Measurements from ENCODE around the gene ACER1. TPM values are rescaled to one million over a fixed set of nuclear protein-coding genes. Genes with fewer than 3 reads are reported as not detected.
A peak's percentile ranks its signal among the peaks of the same experiment; 100 is the strongest.

ACER1 gene
- total and polyA plus RNA-seq, 7 donors = not detected

GRCh38 chr19:6260912-6261650 lies 72.3 kb downstream of the ACER1 start:
- WGBS, 3 donors = 84 to 91% (median 86%) methylated on average over 30 of the region's 30 CpGs
- Histone ChIP-seq H3K4me1 (peaks cover 62% of the 10 kb centered on the region), H3K27me3 (ENCODE audit: insufficient read depth in 3 of 3, low read length in 2 of 3) (no peaks in the 10 kb centered on the region), H3K9me3 (no peaks in the 10 kb centered on the region), H3K4me3 (no peak overlapping the region), H3K27ac (peak overlapping the region; percentile 86), H3K36me3 (ENCODE audit: insufficient read depth in 1 of 2, low read depth in 1 of 2) (peaks cover 0 to 42% of the 10 kb centered on the region in 2 donors)
- peak; percentile 34 for TF ChIP-seq CTCF (IDR thresholded peaks at IDR 0.05)
- intact Hi-C loops (cut with DNase I) = no loop called here
- ATAC-seq (peak in 2 of 4 donors; percentile 24 to 31), DNase-seq (peak in 1 of 2 donors; percentile 64)

- H3K36me3 ChIP-seq (ENCODE audit: insufficient read depth in 1 of 2, low read depth in 1 of 2) = peaks cover 0 to 35% of the 10 kb centered on the region in 2 donors
- intact Hi-C loops (cut with DNase I) = no loop called here
- peak in 1 of 2 donors; percentile 47 for DNase-seq
- no peaks in the 10 kb centered on the region for H3K27me3 ChIP-seq (ENCODE audit: insufficient read depth in 3 of 3, low read length in 2 of 3)
- ATAC-seq = no peak
- no peaks in the 10 kb centered on the region for H3K9me3 ChIP-seq
- WGBS, 3 donors = 92 to 97% (median 94%) methylated on average over 9 of the region's 9 CpGs
- H3K4me1 ChIP-seq = peaks cover 62% of the 10 kb centered on the region
- H3K27ac ChIP-seq = peak overlapping the region; percentile 86
- H3K4me3 ChIP-seq = no peak overlapping the region
- TF ChIP-seq CTCF (IDR thresholded peaks at IDR 0.05) = no peak
Measured at GRCh38 chr19:6260376-6260775, 73.0 kb downstream of the ACER1 start.

GRCh38 chr19:6259312-6259861 lies 74.0 kb downstream of the ACER1 start:
- TF ChIP-seq CTCF (IDR thresholded peaks at IDR 0.05) = no peak
- H3K27ac ChIP-seq = peak overlapping the region; percentile 86
- 45 to 60% (median 46%) methylated on average over 12 of the region's 12 CpGs for WGBS, 3 donors
- H3K4me1 ChIP-seq = peaks cover 54% of the 10 kb centered on the region
- peak; percentile 89 to 92 (median 90) for ATAC-seq
- no peaks in the 10 kb centered on the region for H3K9me3 ChIP-seq
- H3K4me3 ChIP-seq = no peak overlapping the region
- DNase-seq = peak in 1 of 2 donors; percentile 73
- intact Hi-C loops (cut with DNase I) = no loop called here
- H3K36me3 ChIP-seq (ENCODE audit: insufficient read depth in 1 of 2, low read depth in 1 of 2) = peaks cover 0 to 31% of the 10 kb centered on the region in 2 donors
- no peaks in the 10 kb centered on the region for H3K27me3 ChIP-seq (ENCODE audit: insufficient read depth in 3 of 3, low read length in 2 of 3)

- Histone ChIP-seq H3K36me3 (ENCODE audit: insufficient read depth in 1 of 2, low read depth in 1 of 2) (peaks cover 0 to 31% of the 10 kb centered on the region in 2 donors), H3K4me3 (no peak overlapping the region), H3K4me1 (peaks cover 52% of the 10 kb centered on the region), H3K27ac (peak overlapping the region; percentile 86), H3K27me3 (ENCODE audit: insufficient read depth in 3 of 3, low read length in 2 of 3) (no peaks in the 10 kb centered on the region), H3K9me3 (no peaks in the 10 kb centered on the region)
- DNase-seq (peak in 1 of 2 donors; percentile 42), ATAC-seq (peak in 1 of 4 donors; percentile 13)
- no peak for TF ChIP-seq CTCF (IDR thresholded peaks at IDR 0.05)
- intact Hi-C loops (cut with DNase I) = no loop called here
- 82 to 89% (median 84%) methylated on average over 15 of the region's 15 CpGs for WGBS, 3 donors
Measured at GRCh38 chr19:6258812-6259311, 74.5 kb downstream of the ACER1 start.

Other genes with a start within 250 kb of the ACER1 start
- gene RFX2, start 223.1 kb downstream of the ACER1 start, total RNA-seq = 1 to 10 TPM in 2 of 4 donors, under 1 TPM in 2; 0.71 to 2.1 (median 1.3) TPM
- 1 to 10 TPM in 2 of 3 donors, under 1 TPM in 1; 0.58 to 1.5 (median 1.0) TPM for gene RFX2, start 223.1 kb downstream of the ACER1 start, polyA plus RNA-seq
- gene ACSBG2, start 197.9 kb downstream of the ACER1 start, total RNA-seq = not detected
- not detected for gene ACSBG2, start 197.9 kb downstream of the ACER1 start, polyA plus RNA-seq
- gene MLLT1, start 53.6 kb downstream of the ACER1 start, total RNA-seq = 10 to 100 TPM; 35.8 to 51.7 (median 44.0) TPM
- 10 to 100 TPM; 24.2 to 34.2 (median 25.2) TPM for gene MLLT1, start 53.6 kb downstream of the ACER1 start, polyA plus RNA-seq
- gene CLPP, start 27.9 kb upstream of the ACER1 start, total RNA-seq = 100 to 1,000 TPM in 3 of 4 donors, 10 to 100 TPM in 1; 82.0 to 121 (median 116) TPM
- gene CLPP, start 27.9 kb upstream of the ACER1 start, polyA plus RNA-seq = 100 to 1,000 TPM; 101 to 140 (median 121) TPM
- gene ALKBH7, start 39.2 kb upstream of the ACER1 start, total RNA-seq = 100 to 1,000 TPM in 2 of 4 donors, 10 to 100 TPM in 2; 72.3 to 120 (median 96.8) TPM
- gene ALKBH7, start 39.2 kb upstream of the ACER1 start, polyA plus RNA-seq = 100 to 1,000 TPM in 1 of 3 donors, 10 to 100 TPM in 2; 71.5 to 114 (median 99.5) TPM
- gene PSPN, start 42.3 kb upstream of the ACER1 start, total RNA-seq = 1 to 10 TPM in 1 of 4 donors, under 1 TPM in 3; 0.55 to 1.0 (median 0.65) TPM
- gene PSPN, start 42.3 kb upstream of the ACER1 start, polyA plus RNA-seq = 1 to 10 TPM in 1 of 3 donors, under 1 TPM in 2; 0.34 to 1.3 (median 0.78) TPM
- gene GTF2F1, start 59.6 kb upstream of the ACER1 start, total RNA-seq = 10 to 100 TPM; 23.7 to 37.0 (median 33.3) TPM
- gene GTF2F1, start 59.6 kb upstream of the ACER1 start, polyA plus RNA-seq = 10 to 100 TPM; 33.8 to 60.0 (median 42.8) TPM
- 100 to 1,000 TPM; 101 to 168 (median 149) TPM for gene KHSRP, start 91.2 kb upstream of the ACER1 start, total RNA-seq
- 100 to 1,000 TPM; 104 to 174 (median 154) TPM for gene KHSRP, start 91.2 kb upstream of the ACER1 start, polyA plus RNA-seq
- gene SLC25A41, start 100.2 kb upstream of the ACER1 start, total RNA-seq = under 1 TPM in 3 of 4 donors, not detected in 1; 0.15 to 0.60 (median 0.50) TPM
- under 1 TPM; 0.07 to 0.45 (median 0.43) TPM for gene SLC25A41, start 100.2 kb upstream of the ACER1 start, polyA plus RNA-seq
- gene SLC25A23, start 126.2 kb upstream of the ACER1 start, total RNA-seq = 10 to 100 TPM; 40.6 to 91.8 (median 67.1) TPM
- gene SLC25A23, start 126.2 kb upstream of the ACER1 start, polyA plus RNA-seq = 10 to 100 TPM; 15.0 to 49.4 (median 49.0) TPM
- gene CRB3, start 130.7 kb upstream of the ACER1 start, total RNA-seq = not detected
- gene CRB3, start 130.7 kb upstream of the ACER1 start, polyA plus RNA-seq = under 1 TPM in 2 of 3 donors, not detected in 1; 0.23 to 0.38 TPM
- under 1 TPM; 0.26 to 0.93 (median 0.81) TPM for gene DENND1C, start 148.2 kb upstream of the ACER1 start, total RNA-seq
- gene DENND1C, start 148.2 kb upstream of the ACER1 start, polyA plus RNA-seq = under 1 TPM; 0.17 to 0.27 (median 0.21) TPM
- 1 to 10 TPM; 2.7 to 6.4 (median 4.6) TPM for gene TUBB4A, start 168.7 kb upstream of the ACER1 start, total RNA-seq
- gene TUBB4A, start 168.7 kb upstream of the ACER1 start, polyA plus RNA-seq = 1 to 10 TPM in 2 of 3 donors, under 1 TPM in 1; 0.44 to 1.4 (median 1.0) TPM
- gene TNFSF9, start 197.4 kb upstream of the ACER1 start, total RNA-seq = 1 to 10 TPM in 2 of 4 donors, under 1 TPM in 1, not detected in 1; 0.66 to 1.9 (median 1.2) TPM
- gene TNFSF9, start 197.4 kb upstream of the ACER1 start, polyA plus RNA-seq = under 1 TPM; 0.25 to 0.57 (median 0.46) TPM

Data from psoas muscle (tissue), 8 donors.